ENCODE data around the gene HYAL2.

Gene HYAL2

GRCh38 chr3:50322386-50323091, at the start of gene HYAL2:
HYAL2 (minus strand) TSS chr3:50322745; CDS start chr3:50320489, 2,256 bp downstream.
- no peak for DNase-seq

GRCh38 chr3:50371133-50371685, 48.7 kb upstream of the HYAL2 start:
- DNase-seq: no peak

GRCh38 chr3:50370594-50370993, 48.0 kb upstream of the HYAL2 start:
- no peak for DNase-seq

GRCh38 chr3:50369012-50369670, 46.6 kb upstream of the HYAL2 start:
- DNase-seq: no peak

GRCh38 chr3:50365842-50366220, 43.3 kb upstream of the HYAL2 start:
- DNase-seq: no peak

GRCh38 chr3:50365080-50365841, 42.7 kb upstream of the HYAL2 start:
- DNase-seq: peak; percentile 95

- DNase-seq: no peak
Observed at GRCh38 chr3:50364573-50365079, 42.1 kb upstream of the HYAL2 start.

GRCh38 chr3:50359760-50360110, 37.2 kb upstream of the HYAL2 start:
- no peak for DNase-seq

- peak; percentile 98 for DNase-seq
Observed at GRCh38 chr3:50358911-50359759, 36.6 kb upstream of the HYAL2 start, which contains the start of gene TMEM115. TMEM115 (minus strand) TSS chr3:50359521; CDS start chr3:50359063, 458 bp downstream.

- no peak for DNase-seq
Observed at GRCh38 chr3:50358355-50358910, 35.9 kb upstream of the HYAL2 start.

- no peak for DNase-seq
Observed at GRCh38 chr3:50357481-50357880, 34.9 kb upstream of the HYAL2 start.

- DNase-seq: no peak
Observed at GRCh38 chr3:50356553-50356952, 34.0 kb upstream of the HYAL2 start.

GRCh38 chr3:50355829-50356552, 33.4 kb upstream of the HYAL2 start:
- DNase-seq: no peak

- no peak for DNase-seq
Observed at GRCh38 chr3:50354850-50355249, 32.3 kb upstream of the HYAL2 start.

- DNase-seq: no peak
Observed at GRCh38 chr3:50354186-50354764, 31.7 kb upstream of the HYAL2 start.

- no peak for DNase-seq
Observed at GRCh38 chr3:50353245-50354004, 30.9 kb upstream of the HYAL2 start.

GRCh38 chr3:50352781-50353180, 30.2 kb upstream of the HYAL2 start:
- no peak for DNase-seq

- no peak for DNase-seq
Observed at GRCh38 chr3:50351323-50351697, 28.8 kb upstream of the HYAL2 start.

- DNase-seq: peak; percentile 98
Observed at GRCh38 chr3:50350527-50351322, 28.2 kb upstream of the HYAL2 start, which contains the start of the genes CYB561D2 and NPRL2. CYB561D2 (plus strand) TSS chr3:50350862; CDS start chr3:50351434, 572 bp downstream. NPRL2 (minus strand) TSS chr3:50350775; CDS start chr3:50350652, 123 bp downstream.
